Measurements from ENCODE around the gene TPCN1.

- TF ChIP-seq POLR2A (IDR thresholded peaks at IDR 0.05; ENCODE audit: insufficient read depth in 1 of 2, low read depth in 2 of 2, low read length in 2 of 2) (no peak), CTCF (CRISPR knock-in tag; IDR thresholded peaks at IDR 0.05) (no peak), BRF2 (CRISPR knock-in tag; IDR thresholded peaks at IDR 0.05) (no peak), WIZ (CRISPR knock-in tag; IDR thresholded peaks at IDR 0.05) (no peak), ZNF232 (CRISPR knock-in tag; IDR thresholded peaks at IDR 0.05; ENCODE audit: borderline replicate concordance) (no peak), ZBTB10 (CRISPR knock-in tag; IDR thresholded peaks at IDR 0.05; ENCODE audit: borderline replicate concordance) (no peak), GABPA (IDR thresholded peaks at IDR 0.05; ENCODE audit: low read depth, low read length) (no peak), GABPA (CRISPR knock-in tag; IDR thresholded peaks at IDR 0.05; ENCODE audit: low read depth) (no peak), POLR2AphosphoS5 (IDR thresholded peaks at IDR 0.05; ENCODE audit: low read depth, low read length) (no peak), HMGXB4 (CRISPR knock-in tag; IDR thresholded peaks at IDR 0.05; ENCODE audit: borderline replicate concordance in 1 of 2, low read depth in 1 of 2) (no peak), PATZ1 (CRISPR knock-in tag; IDR thresholded peaks at IDR 0.05) (no peak), ATF3 (CRISPR knock-in tag; IDR thresholded peaks at IDR 0.05) (no peak), BRCA1 (CRISPR knock-in tag; IDR thresholded peaks at IDR 0.05) (no peak), ATF6 (CRISPR knock-in tag; conservative IDR thresholded peaks at IDR 0.05) (no peak)
Measured at GRCh38 chr12:113261847-113262470, 40.7 kb downstream of the TPCN1 start.
